ENCODE measurements around the gene VAV3.

The VAV3 gene

DNA sequence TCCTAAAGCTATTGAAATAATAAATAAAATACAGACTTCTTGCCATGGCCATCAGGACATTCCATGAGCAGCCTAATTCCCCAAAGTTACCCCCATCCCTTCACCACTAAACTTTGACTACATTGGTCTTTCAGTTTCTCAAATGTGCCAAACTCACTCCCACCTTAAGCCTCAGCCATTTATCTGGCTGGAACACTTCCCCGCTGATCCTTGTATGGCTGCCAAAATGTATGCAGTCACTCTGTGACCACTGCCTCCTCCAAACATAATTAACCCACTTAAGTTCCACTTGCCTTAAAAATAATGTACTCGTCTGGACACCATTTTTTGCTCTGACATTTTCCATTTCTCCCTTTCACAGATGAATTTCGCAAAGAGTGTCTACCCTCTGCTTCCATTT lies 416.7 kb downstream of the VAV3 start:
- no peak overlapping the region for H3K4me3 Mint-ChIP-seq
- no peaks in the 10 kb centered on the region for H3K36me3 Mint-ChIP-seq (ENCODE audit: low read depth)
- H3K4me1 Mint-ChIP-seq, result no peaks in the 10 kb centered on the region
- no peak overlapping the region for H3K27ac Mint-ChIP-seq
- no peaks in the 10 kb centered on the region for H3K9me3 Mint-ChIP-seq
- H3K27me3 Mint-ChIP-seq (ENCODE audit: low read depth), result no peaks in the 10 kb centered on the region
- TF ChIP-seq, protein P1, sequence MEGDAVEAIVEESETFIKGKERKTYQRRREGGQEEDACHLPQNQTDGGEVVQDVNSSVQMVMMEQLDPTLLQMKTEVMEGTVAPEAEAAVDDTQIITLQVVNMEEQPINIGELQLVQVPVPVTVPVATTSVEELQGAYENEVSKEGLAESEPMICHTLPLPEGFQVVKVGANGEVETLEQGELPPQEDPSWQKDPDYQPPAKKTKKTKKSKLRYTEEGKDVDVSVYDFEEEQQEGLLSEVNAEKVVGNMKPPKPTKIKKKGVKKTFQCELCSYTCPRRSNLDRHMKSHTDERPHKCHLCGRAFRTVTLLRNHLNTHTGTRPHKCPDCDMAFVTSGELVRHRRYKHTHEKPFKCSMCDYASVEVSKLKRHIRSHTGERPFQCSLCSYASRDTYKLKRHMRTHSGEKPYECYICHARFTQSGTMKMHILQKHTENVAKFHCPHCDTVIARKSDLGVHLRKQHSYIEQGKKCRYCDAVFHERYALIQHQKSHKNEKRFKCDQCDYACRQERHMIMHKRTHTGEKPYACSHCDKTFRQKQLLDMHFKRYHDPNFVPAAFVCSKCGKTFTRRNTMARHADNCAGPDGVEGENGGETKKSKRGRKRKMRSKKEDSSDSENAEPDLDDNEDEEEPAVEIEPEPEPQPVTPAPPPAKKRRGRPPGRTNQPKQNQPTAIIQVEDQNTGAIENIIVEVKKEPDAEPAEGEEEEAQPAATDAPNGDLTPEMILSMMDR (IDR thresholded peaks at IDR 0.05; ENCODE audit: unreplicated experiment in 3 of 3), result no peak

DNA sequence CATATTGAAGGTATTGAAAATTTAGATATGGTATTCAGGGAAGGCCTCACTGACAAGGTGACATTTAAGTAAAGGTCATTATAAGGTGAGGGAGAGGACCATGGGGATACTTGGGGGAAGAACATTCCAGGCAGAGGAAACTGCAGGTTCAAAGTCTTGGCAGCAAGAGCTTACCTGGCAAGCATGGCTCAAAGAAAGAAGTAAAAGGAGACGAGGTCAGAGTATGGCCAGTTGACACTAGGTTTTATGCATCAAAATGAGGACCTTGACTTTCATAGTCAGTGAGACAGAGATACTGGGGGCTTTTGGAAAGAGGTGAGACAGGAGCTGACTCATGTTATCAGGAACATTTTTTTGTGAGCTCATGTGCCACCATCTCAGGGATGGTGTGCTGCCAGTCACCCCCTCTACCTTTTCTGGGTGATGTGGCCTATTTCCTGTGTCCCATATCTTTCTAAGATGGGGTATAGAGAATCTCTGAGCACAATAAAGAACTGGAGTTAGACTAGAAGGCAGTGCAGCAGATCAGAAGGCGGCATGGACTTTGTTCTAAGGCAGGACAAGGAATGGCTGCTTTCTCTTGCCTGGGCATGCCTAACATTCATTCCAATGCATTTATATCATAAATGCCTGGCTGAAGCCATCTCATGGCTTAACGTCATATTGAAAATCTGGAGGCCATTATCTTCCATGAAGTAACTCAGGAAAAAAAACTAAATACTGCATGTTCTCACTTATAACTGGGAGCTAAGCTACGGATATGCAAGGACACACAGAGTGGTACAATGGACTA lies 417.4 kb downstream of the VAV3 start:
- no peaks in the 10 kb centered on the region for H3K36me3 Mint-ChIP-seq (ENCODE audit: low read depth)
- peaks cover 3% of the 10 kb centered on the region for H3K9me3 Mint-ChIP-seq
- H3K27ac Mint-ChIP-seq, result no peak overlapping the region

DNA sequence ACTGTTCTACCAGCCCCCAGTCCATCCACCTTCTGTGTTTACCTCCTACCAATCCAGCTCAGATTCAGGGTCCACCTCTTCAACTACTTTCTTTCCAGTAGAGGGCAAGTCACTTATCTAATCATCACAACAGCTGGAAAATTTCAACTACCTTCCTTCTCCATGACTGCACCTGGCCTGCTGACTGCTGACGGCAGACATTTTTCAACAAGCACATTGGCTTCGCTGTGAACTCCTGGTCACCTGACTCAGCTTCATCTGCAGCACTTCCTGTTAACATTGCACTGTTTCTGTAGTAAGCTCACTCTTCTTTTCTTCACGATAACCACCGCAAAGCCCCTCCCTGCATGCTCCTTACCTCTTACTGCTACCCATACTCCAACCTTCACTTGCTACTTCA lies 418.4 kb downstream of the VAV3 start:
- peaks cover 7% of the 10 kb centered on the region for H3K4me1 Mint-ChIP-seq
- no peaks in the 10 kb centered on the region for H3K36me3 Mint-ChIP-seq (ENCODE audit: low read depth)
- H3K9me3 Mint-ChIP-seq, result peaks cover 4% of the 10 kb centered on the region
- H3K27ac Mint-ChIP-seq, result no peak overlapping the region
- TF ChIP-seq, protein P1 (IDR thresholded peaks at IDR 0.05; ENCODE audit: unreplicated experiment in 3 of 3), result no peak
- no peaks in the 10 kb centered on the region for H3K27me3 Mint-ChIP-seq (ENCODE audit: low read depth)
- no peak overlapping the region for H3K4me3 Mint-ChIP-seq

More for the DNA sequence above, 417.4 kb downstream of the VAV3 start:
- Mint-ChIP-seq H3K4me1 (peaks cover 4% of the 10 kb centered on the region), H3K4me3 (no peak overlapping the region), H3K27me3 (ENCODE audit: low read depth) (no peaks in the 10 kb centered on the region)
- TF ChIP-seq, protein P1 (IDR thresholded peaks at IDR 0.05; ENCODE audit: unreplicated experiment in 3 of 3), result no peak

DNA sequence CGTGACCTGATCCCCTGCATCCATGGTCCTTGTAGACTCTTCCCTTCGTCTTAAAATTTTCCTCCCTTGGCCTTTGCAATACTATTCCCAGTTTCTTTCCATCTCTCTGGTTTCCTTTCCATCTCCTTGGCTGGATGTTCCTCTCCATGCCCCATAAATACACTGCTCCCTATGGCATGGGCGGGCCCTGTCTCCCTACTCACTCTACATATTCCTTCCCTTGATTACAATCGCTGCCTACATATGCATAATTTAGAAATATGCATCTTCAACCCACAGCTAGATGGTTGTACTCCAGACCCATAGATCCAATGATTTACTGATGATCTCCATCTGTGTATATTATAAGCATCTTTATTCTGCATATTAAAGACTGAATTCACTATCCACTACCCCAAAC lies 419.1 kb downstream of the VAV3 start:
- Mint-ChIP-seq H3K4me3 (no peak overlapping the region), H3K27me3 (ENCODE audit: low read depth) (no peaks in the 10 kb centered on the region), H3K4me1 (peaks cover 7% of the 10 kb centered on the region), H3K27ac (no peak overlapping the region), H3K36me3 (ENCODE audit: low read depth) (no peaks in the 10 kb centered on the region), H3K9me3 (peaks cover 4% of the 10 kb centered on the region)
- TF ChIP-seq, protein P1 (IDR thresholded peaks at IDR 0.05; ENCODE audit: unreplicated experiment in 3 of 3), result no peak

DNA sequence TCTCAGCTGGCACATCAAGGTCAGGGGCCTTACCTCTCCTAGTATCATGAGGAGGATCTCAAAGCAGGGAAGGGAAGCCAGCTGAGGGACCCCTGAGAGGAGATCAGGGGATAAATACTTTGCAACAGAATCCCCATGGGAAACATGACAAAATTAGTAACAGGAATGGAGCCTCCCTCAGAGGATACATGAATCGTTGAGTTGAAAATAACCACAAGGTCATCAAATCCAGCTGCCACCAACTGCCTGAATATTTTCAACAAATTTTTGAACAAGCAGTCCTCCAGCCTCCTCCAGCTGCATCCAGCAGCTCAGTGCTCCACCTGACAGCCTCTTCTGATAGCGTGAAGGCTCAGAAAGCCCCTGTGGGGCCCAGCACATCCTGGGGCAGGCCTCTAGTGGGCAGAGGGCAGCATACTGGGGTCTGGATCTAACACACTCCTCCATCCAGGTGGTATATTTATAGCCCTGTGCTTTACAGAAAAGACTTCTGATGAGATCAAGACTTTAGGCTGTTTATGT lies 419.9 kb downstream of the VAV3 start:
- Mint-ChIP-seq H3K4me3 (no peak overlapping the region), H3K27me3 (ENCODE audit: low read depth) (no peaks in the 10 kb centered on the region), H3K27ac (no peak overlapping the region), H3K9me3 (peaks cover 4% of the 10 kb centered on the region), H3K4me1 (peaks cover 7% of the 10 kb centered on the region), H3K36me3 (ENCODE audit: low read depth) (no peaks in the 10 kb centered on the region)
- TF ChIP-seq, protein P1 (IDR thresholded peaks at IDR 0.05; ENCODE audit: unreplicated experiment in 3 of 3), result no peak

DNA sequence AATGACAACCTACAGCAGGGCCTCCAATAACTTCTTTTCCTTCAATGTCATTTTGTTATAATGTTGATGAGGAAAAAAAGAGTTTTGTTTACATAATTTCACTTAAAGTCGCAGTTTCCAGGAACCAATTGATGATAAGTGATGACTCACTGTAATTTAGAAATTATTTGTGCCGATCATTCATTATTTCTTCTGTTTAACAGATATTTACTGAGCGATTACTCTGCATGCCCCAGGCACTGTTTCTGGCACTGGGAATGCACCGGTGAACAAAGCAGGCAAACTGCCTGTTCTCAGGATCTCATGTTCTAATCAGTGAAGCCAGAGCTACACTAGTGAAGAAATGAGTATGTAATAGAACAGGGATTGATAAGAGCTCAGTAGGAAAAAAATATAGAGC lies 420.7 kb downstream of the VAV3 start:
- no peak overlapping the region for H3K27ac Mint-ChIP-seq
- H3K9me3 Mint-ChIP-seq, result peaks cover 4% of the 10 kb centered on the region
- TF ChIP-seq, protein P1 (IDR thresholded peaks at IDR 0.05; ENCODE audit: unreplicated experiment in 3 of 3), result no peak
- no peaks in the 10 kb centered on the region for H3K36me3 Mint-ChIP-seq (ENCODE audit: low read depth)
- no peak overlapping the region for H3K4me3 Mint-ChIP-seq
- H3K27me3 Mint-ChIP-seq (ENCODE audit: low read depth), result no peaks in the 10 kb centered on the region
- H3K4me1 Mint-ChIP-seq, result peaks cover 10% of the 10 kb centered on the region

Measured in nephron (organoid).